Measurements from ENCODE around the gene RABL3. TPM values are rescaled to one million over a fixed set of nuclear protein-coding genes. Genes with fewer than 3 reads are reported as not detected.
"Not testable (repeated sequence)": the region's sequence is repeated elsewhere in the genome, so short reads cannot be mapped to it uniquely, and the experiment has no call there.

Gene RABL3
- total RNA-seq, result 7.3 and 7.7 TPM in 2 replicates

DNA sequence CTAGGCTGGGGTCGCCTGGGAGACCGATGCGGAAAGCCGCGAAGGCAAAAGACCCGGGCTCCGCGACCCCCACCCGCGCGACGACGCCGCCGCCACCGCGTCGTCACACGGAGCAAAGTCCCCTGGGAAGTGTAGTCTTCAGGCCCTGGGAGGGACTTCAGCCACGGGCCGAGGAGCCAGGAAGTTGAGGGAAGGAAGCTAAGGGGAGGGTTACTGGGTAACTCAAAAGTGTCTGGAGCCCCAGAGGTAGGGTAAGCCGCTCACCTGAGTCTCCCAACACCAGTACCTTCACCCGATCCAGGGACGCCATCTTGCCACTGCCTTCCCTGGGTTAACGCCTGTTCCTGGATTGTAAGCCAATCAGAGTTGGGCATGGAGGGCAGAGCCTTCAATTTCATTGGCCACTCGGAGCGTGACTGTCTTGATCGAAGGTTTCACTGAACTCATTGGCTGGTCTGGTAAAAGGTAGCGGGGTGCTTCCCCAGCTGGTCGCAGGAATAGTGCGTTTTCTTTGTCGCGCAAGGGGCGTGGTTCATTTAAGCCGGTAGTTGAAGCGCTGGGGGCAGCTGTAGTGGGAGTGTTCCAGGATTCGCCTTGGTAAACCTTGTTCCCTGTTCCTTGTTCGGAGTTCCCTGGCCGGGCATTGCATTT, at the start of gene RABL3, which contains the start of gene GTF2E1:
Gene RABL3 (minus strand): TSS at position 319 of the 651 bp plus-strand sequence. CDS start 9 bp downstream, at position 310.
Gene GTF2E1 (plus strand): TSS at position 547 of the 651 bp plus-strand sequence. CDS start 7,809 bp downstream, outside the sequence.
- peak; percentile 100 for DNase-seq (ENCODE audit: low read depth in 2 of 2)

- DNase-seq (ENCODE audit: low read depth in 2 of 2), result peak in 1 of 2 donors; percentile 69
These were observed 49.6 kb upstream of the RABL3 start for GRCh38 chr3:120791913-120792312.

- no peak for DNase-seq (ENCODE audit: low read depth in 2 of 2)
These were observed 48.7 kb upstream of the RABL3 start for GRCh38 chr3:120791010-120791409.

- peak in 1 of 2 donors; percentile 29 for DNase-seq (ENCODE audit: low read depth in 2 of 2)
These were observed 43.5 kb upstream of the RABL3 start for GRCh38 chr3:120785832-120786231.

DNA sequence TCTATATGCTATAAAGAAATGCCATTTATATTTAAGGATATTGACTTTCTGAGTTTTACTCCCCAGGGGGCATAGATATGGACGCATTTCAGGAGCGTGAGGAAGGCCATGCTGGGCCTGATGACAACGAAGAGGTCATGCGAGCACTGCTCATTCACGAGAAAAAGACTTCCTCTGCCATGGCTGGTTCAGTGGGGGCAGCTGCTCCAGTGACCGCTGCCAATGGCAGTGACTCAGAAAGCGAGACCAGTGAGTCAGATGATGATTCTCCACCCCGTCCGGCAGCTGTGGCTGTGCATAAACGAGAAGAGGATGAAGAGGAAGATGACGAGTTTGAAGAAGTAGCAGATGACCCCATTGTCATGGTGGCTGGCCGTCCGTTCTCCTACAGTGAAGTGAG, 38.7 kb upstream of the RABL3 start:
- peak; percentile 57 to 93 for DNase-seq (ENCODE audit: low read depth in 2 of 2)

DNA sequence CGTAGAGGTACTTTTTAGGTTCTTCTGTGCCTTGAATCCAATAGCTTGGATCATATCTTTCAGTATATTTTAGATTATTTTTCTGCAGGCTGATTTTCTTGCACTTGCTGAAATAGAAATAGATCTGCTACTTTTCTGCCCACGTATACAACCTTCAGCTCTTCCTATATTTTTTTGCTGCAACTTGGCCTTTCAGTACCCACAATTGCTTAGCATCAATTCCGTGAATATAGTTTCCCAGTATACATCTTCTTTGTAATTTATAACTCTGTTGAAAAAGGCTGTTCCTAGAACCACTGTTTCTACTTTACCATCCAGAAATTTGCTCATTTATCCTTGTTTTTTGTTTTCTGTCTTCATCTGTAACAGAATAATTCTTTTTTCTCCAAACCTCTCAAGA, 36.5 kb upstream of the RABL3 start:
- DNase-seq (ENCODE audit: low read depth in 2 of 2), result no peak

DNA sequence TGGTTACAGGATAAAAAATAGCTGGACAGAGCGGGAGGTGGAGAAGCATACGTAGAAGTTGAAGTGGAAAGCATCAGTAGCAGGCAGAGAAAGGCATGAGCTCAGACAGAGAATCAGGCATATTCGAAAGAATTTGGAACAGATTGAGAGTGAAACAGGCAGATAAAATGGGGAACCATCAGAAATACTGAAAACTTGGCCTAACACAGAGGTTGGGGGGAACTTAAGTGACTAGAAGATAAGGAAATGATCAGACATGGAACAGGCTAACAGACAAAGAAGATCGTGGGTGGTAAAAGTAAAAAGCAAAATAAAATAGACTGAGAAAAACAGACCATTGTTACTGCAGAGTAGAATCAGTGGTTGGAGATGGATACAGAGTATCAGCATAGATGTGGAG, 33.1 kb upstream of the RABL3 start:
- DNase-seq (ENCODE audit: low read depth in 2 of 2), result no peak

- DNase-seq (ENCODE audit: low read depth in 2 of 2), result no peak
These were observed 31.6 kb upstream of the RABL3 start for GRCh38 chr3:120773932-120774331.

GRCh38 chr3:120772081-120772480, 29.8 kb upstream of the RABL3 start:
- no peak for DNase-seq (ENCODE audit: low read depth in 2 of 2)

DNA sequence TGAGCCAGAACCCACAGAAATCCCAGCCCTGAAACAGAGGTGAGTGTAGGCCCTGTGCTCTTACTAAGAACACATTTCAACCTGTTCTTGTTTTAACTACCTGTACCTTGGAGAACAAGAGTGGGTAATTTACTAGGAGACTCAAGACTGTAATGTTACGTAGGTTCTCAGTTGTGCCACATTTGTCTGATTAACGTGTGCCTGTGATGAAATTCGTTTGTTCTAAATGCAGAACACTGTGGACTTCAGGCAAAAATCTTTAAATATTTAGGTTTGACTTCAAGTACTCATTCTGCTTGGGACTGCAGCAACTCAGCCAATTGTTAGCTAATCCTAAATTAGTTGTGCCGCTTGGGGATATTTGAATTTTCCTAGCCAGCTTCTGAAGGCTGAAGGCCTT, 28.6 kb upstream of the RABL3 start:
- DNase-seq (ENCODE audit: low read depth in 2 of 2), result no peak

- no peak for DNase-seq (ENCODE audit: low read depth in 2 of 2)
These were observed 27.1 kb upstream of the RABL3 start for GRCh38 chr3:120769436-120769835.

- no peak for DNase-seq (ENCODE audit: low read depth in 2 of 2)
These were observed 24.8 kb upstream of the RABL3 start for GRCh38 chr3:120767106-120767505.

DNA sequence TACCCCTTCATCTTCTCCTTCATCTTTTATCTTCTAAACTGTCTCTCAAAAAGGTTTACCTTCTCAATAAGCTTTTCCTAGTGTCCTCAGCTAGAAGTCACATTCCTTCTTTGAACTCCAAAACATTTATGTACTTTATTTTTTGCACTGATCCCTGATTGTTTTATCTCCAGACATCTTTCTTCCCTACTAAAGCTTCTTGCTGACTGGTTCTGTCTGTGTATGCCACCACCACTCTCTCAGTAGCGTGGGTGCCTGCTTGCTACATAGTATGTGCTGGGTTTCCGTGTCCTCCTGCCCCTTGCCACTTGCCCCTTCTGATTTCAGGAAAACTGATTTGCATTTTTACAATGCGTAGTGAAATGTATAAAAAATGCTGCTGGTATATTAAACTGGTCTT, 24.3 kb upstream of the RABL3 start:
- DNase-seq (ENCODE audit: low read depth in 2 of 2), result no peak

DNA sequence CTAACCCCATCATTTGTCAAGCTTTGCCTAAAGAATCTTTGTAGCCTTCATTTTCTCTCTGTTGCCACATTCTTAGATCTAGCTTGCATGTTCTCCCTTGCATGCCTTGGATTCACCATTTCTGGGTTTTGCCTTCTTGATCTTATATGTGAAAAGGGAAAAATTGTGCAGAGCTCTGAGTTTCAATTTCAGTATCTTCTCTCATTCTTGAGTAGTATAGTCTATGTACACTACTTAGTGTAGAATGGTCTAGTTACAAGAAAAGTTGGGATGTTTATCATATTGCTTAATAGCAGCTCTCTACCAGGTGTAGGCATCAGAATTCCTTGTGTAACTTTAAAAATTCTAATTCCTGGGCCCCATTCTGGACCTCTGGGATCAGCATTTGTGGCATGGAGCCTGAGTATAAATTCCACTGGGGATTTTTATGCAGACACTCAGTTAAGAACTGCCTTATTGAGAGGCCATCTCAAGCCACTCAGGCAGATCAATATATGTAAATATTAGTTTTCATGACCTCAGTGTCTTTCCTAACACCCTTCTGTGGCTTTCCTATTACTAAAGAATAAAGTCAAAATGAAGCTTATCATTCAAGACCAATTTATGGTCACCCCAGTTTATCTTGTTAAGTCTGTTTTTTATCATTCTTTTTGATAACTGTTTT, 23.6 kb upstream of the RABL3 start:
- no peak for DNase-seq (ENCODE audit: low read depth in 2 of 2)

GRCh38 chr3:120764206-120764605, 21.9 kb upstream of the RABL3 start:
- no peak for DNase-seq (ENCODE audit: low read depth in 2 of 2)

DNA sequence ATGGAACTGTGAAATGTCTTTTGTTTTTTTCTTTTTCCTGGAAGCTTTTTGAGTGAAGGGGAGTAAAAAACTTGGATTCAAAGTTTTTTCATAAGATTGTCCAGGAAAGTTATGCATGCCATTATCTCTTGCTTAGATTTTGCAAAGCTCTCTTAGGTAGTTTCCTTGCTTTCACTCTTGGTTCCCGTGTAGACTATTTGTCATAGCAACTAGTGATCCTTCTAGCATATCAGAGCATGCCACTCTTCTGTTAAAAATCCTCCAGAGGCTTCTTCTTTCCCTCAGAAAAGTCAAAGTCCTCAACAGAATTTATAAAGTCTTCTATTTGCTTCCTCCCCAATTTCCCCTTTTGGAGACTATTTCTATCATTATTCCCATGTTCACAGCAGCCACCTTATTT, 21.3 kb upstream of the RABL3 start:
- DNase-seq (ENCODE audit: low read depth in 2 of 2), result no peak

GRCh38 chr3:120762615-120763014, 20.3 kb upstream of the RABL3 start:
- DNase-seq (ENCODE audit: low read depth in 2 of 2), result no peak

DNA sequence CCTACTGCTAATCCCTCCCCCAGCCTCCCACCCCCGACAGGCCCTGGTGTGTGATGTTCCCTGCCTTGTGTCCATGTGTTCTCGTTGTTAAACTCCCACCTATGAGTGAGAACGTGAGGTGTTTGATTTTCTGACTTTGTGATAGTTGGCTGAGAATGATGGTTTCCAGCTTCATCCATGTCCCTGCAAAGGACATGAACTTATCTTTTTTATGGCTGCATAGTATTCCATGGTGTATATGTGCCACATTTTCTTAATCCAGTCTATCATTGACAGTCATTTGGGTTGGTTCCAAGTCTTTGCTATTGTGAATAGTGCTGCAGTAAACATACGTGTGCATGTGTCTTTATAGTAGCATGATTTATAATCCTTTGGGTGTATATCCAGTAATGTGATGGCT, 16.2 kb upstream of the RABL3 start:
- DNase-seq (ENCODE audit: low read depth in 2 of 2), result not testable (repeated sequence)

- no peak for DNase-seq (ENCODE audit: low read depth in 2 of 2)
These were observed 13.7 kb upstream of the RABL3 start for GRCh38 chr3:120756061-120756460.

DNA sequence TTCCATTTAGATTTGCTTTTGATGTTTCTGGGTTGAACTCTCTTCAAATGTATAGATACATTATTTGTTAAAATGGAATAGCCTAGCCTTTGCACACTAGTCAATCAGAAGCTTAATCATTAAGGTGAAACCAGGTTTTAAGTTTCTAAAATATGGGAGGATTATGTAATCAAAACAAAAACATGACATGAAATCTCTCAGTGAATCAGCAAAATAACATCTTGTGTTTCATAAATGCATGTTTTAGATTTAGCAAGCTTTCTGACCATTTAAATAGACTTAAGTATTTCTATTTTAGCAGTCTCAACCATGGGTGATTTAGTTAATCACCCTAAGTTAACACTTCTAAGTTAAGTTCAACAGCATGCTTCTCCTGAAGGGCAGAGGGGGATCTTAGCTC, 11.5 kb upstream of the RABL3 start:
- no peak for DNase-seq (ENCODE audit: low read depth in 2 of 2)

DNA sequence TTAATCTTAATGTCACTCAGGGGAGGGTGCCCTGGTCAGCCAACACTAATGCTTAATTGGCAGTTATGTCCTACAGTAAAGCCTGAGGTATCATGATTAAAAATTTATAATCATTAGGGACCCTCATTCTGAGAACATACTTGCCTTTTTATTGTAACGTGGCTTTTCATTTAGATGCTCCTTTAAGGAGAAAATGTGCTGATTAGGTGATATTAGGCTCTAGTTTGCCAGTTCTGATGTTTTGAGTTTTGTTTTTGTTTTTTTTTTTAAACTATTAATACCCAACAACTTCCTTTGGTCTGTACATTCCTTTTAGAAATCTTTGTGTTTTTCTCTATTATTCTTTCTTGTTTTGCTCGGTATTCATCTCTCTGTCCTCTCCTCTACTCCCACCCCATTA, 10.5 kb upstream of the RABL3 start:
- no peak for DNase-seq (ENCODE audit: low read depth in 2 of 2)

- no peak for DNase-seq (ENCODE audit: low read depth in 2 of 2)
These were observed 9.9 kb upstream of the RABL3 start for GRCh38 chr3:120752230-120752629.

- no peak for DNase-seq (ENCODE audit: low read depth in 2 of 2)
These were observed 7.5 kb upstream of the RABL3 start for GRCh38 chr3:120749843-120750242.

Measured in dermis microvascular lymphatic vessel endothelial cell (primary cell).